Measurements from ENCODE around the gene GPR132.

GRCh38 chr14:105071942-105072341 is 6.7 kb upstream of the GPR132 start:
- TF ChIP-seq CTCF (IDR thresholded peaks at IDR 0.05) (no peak), POLR2A (IDR thresholded peaks at IDR 0.05) (no peak)

Data from breast epithelium (tissue), 3 donors.